ENCODE data around the gene NR3C1.

The NR3C1 gene

DNA sequence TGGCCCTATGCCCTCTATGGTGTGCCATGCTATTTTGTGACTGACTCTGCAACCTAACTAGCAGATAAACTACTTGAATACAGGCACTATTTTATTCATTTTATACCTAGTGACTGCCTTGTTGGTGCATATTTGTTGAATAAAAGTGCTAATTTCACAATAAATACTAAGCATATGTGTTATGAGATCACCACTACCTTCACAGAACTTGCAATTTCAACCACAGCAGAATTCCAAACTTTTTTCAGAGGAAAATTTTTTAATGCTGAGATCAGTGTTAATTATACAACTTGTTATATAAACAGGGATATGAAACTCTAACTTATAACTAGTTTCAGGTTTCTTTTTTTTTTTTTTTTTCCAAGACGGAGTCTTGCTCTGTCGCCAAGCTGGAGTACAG lies 94.8 kb downstream of the NR3C1 start:
- peaks cover 75% of the 10 kb centered on the region for H3K36me3 ChIP-seq (ENCODE audit: low read length)

GRCh38 chr5:143306040-143306439 lies 97.4 kb downstream of the NR3C1 start:
- no peaks in the 10 kb centered on the region for H3K27me3 ChIP-seq (ENCODE audit: low read length)
- H3K4me3 ChIP-seq (ENCODE audit: insufficient read depth, low read length, poor library complexity, severe bottlenecking): no peak overlapping the region
- H3K4me2 ChIP-seq (ENCODE audit: low read depth, low read length, poor library complexity, severe bottlenecking): no peak overlapping the region
- TF ChIP-seq, protein P1, sequence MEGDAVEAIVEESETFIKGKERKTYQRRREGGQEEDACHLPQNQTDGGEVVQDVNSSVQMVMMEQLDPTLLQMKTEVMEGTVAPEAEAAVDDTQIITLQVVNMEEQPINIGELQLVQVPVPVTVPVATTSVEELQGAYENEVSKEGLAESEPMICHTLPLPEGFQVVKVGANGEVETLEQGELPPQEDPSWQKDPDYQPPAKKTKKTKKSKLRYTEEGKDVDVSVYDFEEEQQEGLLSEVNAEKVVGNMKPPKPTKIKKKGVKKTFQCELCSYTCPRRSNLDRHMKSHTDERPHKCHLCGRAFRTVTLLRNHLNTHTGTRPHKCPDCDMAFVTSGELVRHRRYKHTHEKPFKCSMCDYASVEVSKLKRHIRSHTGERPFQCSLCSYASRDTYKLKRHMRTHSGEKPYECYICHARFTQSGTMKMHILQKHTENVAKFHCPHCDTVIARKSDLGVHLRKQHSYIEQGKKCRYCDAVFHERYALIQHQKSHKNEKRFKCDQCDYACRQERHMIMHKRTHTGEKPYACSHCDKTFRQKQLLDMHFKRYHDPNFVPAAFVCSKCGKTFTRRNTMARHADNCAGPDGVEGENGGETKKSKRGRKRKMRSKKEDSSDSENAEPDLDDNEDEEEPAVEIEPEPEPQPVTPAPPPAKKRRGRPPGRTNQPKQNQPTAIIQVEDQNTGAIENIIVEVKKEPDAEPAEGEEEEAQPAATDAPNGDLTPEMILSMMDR (IDR thresholded peaks at IDR 0.05; ENCODE audit: insufficient read depth, low read length, poor library complexity, severe bottlenecking): no peak
- TF ChIP-seq EZH2phosphoT487 (conservative IDR thresholded peaks at IDR 0.05; ENCODE audit: low read length): no peak
- peaks cover 51% of the 10 kb centered on the region for H3K79me2 ChIP-seq (ENCODE audit: insufficient read depth, low read length)
- H3K9me3 ChIP-seq (ENCODE audit: insufficient read depth, low read length): no peaks in the 10 kb centered on the region
- no peaks in the 10 kb centered on the region; the same call in 1 of the 2 replicates for H3F3A ChIP-seq (ENCODE audit: insufficient read depth)
- H4K20me1 ChIP-seq (ENCODE audit: low read depth, low read length): no peaks in the 10 kb centered on the region
- H3K9ac ChIP-seq (ENCODE audit: low read length): no peak overlapping the region
- no peak overlapping the region for H2AFZ ChIP-seq (ENCODE audit: low read depth, low read length, severe bottlenecking)
- H3K9me2 ChIP-seq (replicated peaks; ENCODE audit: insufficient read depth, low read length): no peaks in the 10 kb centered on the region
- H3K36me3 ChIP-seq (ENCODE audit: low read length): peaks cover 61% of the 10 kb centered on the region
- no peak overlapping the region for H3K27ac ChIP-seq (ENCODE audit: low read depth, low read length)

More for the DNA sequence above, 94.8 kb downstream of the NR3C1 start:
- TF ChIP-seq EZH2phosphoT487 (conservative IDR thresholded peaks at IDR 0.05; ENCODE audit: low read length): no peak
- TF ChIP-seq, protein P1 (IDR thresholded peaks at IDR 0.05; ENCODE audit: insufficient read depth, low read length, poor library complexity, severe bottlenecking): no peak
- H3K4me2 ChIP-seq (ENCODE audit: low read depth, low read length, poor library complexity, severe bottlenecking): no peak overlapping the region
- H3K9ac ChIP-seq (ENCODE audit: low read length): no peak overlapping the region
- no peak overlapping the region for H2AFZ ChIP-seq (ENCODE audit: low read depth, low read length, severe bottlenecking)
- no peaks in the 10 kb centered on the region for H3K27me3 ChIP-seq (ENCODE audit: low read length)
- H3K4me3 ChIP-seq (ENCODE audit: insufficient read depth, low read length, poor library complexity, severe bottlenecking): no peak overlapping the region
- H3K9me2 ChIP-seq (replicated peaks; ENCODE audit: insufficient read depth, low read length): no peaks in the 10 kb centered on the region
- no peaks in the 10 kb centered on the region for H3K9me3 ChIP-seq (ENCODE audit: insufficient read depth, low read length)
- H3K27ac ChIP-seq (ENCODE audit: low read depth, low read length): no peak overlapping the region
- peaks cover 64% of the 10 kb centered on the region for H3K79me2 ChIP-seq (ENCODE audit: insufficient read depth, low read length)
- H3F3A ChIP-seq (ENCODE audit: insufficient read depth): no peaks in the 10 kb centered on the region; the same call in 1 of the 2 replicates
- no peaks in the 10 kb centered on the region; the same call in 1 of the 2 replicates for H4K20me1 ChIP-seq (ENCODE audit: low read depth, low read length)

- Histone ChIP-seq H3K79me2 (ENCODE audit: insufficient read depth, low read length) (peaks cover 42% of the 10 kb centered on the region), H2AFZ (ENCODE audit: low read depth, low read length, severe bottlenecking) (no peak overlapping the region), H3K4me2 (ENCODE audit: low read depth, low read length, poor library complexity, severe bottlenecking) (no peak overlapping the region), H4K20me1 (ENCODE audit: low read depth, low read length) (no peaks in the 10 kb centered on the region), H3K27ac (ENCODE audit: low read depth, low read length) (no peak overlapping the region), H3K4me3 (ENCODE audit: insufficient read depth, low read length, poor library complexity, severe bottlenecking) (no peak overlapping the region), H3K27me3 (ENCODE audit: low read length) (no peaks in the 10 kb centered on the region), H3K9me3 (ENCODE audit: insufficient read depth, low read length) (no peaks in the 10 kb centered on the region), H3K9me2 (replicated peaks; ENCODE audit: insufficient read depth, low read length) (no peaks in the 10 kb centered on the region), H3F3A (ENCODE audit: insufficient read depth) (no peaks in the 10 kb centered on the region; the same call in 1 of the 2 replicates), H3K36me3 (ENCODE audit: low read length) (peaks cover 65% of the 10 kb centered on the region), H3K9ac (ENCODE audit: low read length) (no peak overlapping the region)
- TF ChIP-seq, protein P1 (IDR thresholded peaks at IDR 0.05; ENCODE audit: insufficient read depth, low read length, poor library complexity, severe bottlenecking): no peak
- no peak for TF ChIP-seq EZH2phosphoT487 (conservative IDR thresholded peaks at IDR 0.05; ENCODE audit: low read length)
Observed at GRCh38 chr5:143304836-143305475, 98.5 kb downstream of the NR3C1 start.
